Stimulated activated CD4-positive, alpha-beta T cell treated with anti-CD3 and anti-CD28 coated beads, Interleukin-4, amount 100 ng/mL, for 48 hours (primary cell): Measurements from ENCODE around the gene NCR3LG1.

Experiments used
- DNase-seq, 2 donors: peaks; one replicate each; pipeline ENCODE4 v3.0.0-alpha.2; 2020; ENCODE audit warnings: low read depth in 2 of 2

Gene NCR3LG1, protein sequence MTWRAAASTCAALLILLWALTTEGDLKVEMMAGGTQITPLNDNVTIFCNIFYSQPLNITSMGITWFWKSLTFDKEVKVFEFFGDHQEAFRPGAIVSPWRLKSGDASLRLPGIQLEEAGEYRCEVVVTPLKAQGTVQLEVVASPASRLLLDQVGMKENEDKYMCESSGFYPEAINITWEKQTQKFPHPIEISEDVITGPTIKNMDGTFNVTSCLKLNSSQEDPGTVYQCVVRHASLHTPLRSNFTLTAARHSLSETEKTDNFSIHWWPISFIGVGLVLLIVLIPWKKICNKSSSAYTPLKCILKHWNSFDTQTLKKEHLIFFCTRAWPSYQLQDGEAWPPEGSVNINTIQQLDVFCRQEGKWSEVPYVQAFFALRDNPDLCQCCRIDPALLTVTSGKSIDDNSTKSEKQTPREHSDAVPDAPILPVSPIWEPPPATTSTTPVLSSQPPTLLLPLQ

GRCh38 chr11:17351510-17352176, at the start of gene NCR3LG1:
Gene NCR3LG1 (plus strand): TSS chr11:17351800. CDS start chr11:17351970, 170 bp downstream.
- DNase-seq: peak in 1 of 2 donors; percentile 36

DNA sequence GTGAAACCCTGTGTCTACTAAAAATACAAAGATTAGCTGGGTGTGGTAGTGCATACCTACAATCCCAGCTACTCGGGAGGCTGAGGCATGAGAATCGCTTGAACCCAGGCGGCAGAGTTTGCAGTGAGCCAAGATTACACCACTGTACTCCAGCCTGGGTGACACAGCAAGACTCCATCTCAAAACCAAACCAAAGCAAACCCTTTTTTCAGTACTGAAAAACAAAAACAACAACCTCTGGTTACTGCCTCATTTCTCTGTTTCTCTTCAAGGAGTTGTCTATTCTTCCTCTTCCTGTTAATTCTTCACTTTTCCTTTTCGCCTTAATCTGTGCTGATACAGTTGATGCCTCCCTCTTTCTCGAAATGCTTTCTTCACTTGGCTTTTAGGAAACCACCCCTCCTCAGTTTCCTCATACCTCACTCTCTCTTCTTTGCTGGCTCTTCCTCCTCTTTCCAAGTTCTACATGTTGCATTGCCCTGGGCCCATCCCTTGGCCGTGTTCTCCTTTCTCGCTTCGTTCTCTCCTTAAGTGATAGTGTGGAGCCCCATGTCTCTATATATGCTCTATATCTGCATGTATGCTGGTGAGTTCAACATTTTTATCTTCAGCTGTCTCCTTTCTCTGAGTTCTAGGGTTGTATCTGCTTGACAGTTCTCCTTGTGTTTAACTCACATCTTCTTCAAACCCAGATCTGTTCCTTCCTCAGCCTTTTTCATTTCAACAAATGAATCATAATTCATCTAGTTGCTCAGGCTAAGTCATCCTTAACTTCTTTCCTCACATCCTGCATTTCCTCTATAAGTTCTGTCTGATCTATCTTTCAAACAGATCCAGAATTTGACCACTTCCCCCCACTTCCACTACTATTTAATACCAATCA, 38.0 kb upstream of the NCR3LG1 start:
- DNase-seq: no peak

DNA sequence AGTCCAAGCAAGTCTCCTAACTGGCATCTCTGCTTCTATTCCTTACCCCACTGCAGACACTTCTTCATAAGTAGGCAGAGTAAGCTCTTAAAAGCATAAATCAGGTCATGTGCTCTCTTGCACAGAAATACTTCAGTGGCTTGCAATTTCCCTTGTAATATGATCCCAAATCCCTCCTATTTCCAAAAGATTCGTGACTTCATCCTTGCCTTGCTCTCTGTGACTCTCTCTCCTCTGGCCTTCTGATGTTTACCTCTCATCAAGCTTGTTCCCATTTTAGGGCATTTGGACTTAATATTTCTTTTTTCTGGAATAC, 37.4 kb upstream of the NCR3LG1 start:
- DNase-seq: no peak

DNA sequence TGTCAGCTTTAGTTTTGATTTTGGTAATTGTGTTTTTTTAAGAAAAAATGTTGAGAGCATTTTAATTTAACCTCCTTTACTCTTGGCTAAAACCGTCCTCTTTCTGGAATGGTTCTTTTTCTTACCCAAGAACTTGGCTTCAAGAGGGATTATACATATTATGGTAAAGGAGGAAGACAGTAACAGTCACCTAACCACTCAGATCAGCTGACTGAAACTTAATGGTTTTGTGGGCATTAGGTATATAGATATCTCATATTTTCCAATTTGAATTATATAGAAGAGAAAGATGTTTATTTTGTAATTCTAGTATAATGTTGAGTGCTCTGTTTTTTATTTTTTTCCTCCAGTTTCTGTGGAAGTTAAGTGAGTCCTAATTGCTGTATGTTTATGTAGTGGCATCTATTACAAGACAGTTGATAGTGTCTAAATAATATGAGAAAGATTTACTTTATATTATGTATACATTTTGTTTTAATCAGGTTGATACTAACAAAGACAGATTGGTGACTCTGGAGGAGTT, 36.6 kb upstream of the NCR3LG1 start:
- no peak for DNase-seq

- DNase-seq: no peak
Observed at GRCh38 chr11:17328871-17329494, 22.6 kb upstream of the NCR3LG1 start.

DNA sequence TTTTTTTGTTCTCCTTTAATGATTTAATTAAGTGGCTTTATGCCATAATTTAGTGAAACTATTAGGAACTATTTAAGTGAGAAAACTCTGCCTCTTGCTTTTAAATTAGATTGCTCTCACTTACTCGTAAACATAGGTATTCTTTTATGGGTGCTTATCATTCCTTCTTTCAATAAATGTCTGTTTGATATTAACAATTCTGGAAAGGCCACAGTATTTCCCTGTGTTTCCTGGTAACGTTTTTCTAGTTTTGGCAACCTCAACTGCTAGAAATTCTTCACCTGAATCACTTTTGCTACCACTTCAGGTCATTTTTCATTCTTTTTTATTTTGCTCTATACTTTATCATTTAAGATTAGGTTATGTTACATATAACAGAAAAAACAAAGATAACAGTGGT, 19.9 kb upstream of the NCR3LG1 start:
- DNase-seq: no peak

DNA sequence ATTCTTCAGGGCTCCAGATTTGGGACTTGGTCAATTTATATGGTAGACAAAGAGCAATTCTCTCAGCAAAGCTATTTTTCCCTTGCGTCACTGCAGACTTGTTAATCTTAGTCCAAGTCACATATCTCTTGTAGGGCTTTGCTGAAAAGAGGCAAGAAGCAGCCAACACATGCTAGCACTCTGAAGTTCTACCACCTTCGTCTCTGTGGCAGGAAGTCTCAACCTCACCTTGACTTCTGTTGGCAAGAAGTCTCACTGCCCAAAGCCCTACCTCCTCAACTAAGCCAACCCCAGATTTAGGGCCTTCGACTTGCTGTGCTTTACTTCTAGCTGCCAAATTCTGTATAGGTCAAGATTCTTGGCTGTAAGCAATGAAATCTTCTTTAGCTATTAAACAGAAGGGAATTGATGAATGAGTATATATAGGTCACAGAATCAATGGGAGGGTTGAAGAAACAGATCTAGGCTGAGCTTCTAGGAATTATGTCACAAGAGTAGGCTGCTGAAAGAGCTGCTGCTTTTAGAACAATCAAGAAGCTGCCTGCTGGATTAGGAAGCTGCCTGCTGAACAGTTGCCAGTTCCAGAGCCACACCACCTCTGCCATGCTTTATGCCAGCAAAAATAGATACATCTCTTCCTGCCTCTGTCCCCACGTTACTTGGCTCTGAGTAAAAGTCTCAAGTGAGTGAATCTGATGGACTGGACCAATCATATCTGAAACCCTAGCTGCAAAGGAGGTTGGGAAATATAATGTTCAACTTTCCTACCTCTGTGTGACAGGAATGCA, 17.6 kb upstream of the NCR3LG1 start:
- DNase-seq: no peak

GRCh38 chr11:17343257-17343656, 8.3 kb upstream of the NCR3LG1 start:
- no peak for DNase-seq

DNA sequence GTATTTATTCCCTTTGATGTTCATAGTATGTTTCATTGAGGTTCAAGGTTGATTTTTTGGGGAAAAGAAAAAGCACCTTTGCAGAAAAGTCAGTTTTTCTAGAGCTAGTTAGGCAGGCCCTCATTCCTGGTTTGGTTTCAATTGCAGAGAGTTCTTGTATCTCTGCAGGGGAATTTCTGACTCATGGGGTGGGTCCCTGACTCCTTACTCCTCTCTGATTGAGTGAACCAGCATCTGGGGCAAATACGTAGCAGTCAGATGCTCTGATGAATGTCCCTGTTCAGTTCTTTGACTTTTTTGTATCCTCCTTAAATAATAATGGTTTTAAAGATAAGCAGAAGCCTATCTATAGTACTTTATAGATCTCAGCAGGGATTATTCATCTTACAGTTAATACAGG, 7.7 kb upstream of the NCR3LG1 start:
- peak; percentile 24 to 46 for DNase-seq

- no peak for DNase-seq
Observed at GRCh38 chr11:17347676-17348075, 3.9 kb upstream of the NCR3LG1 start.

- no peak for DNase-seq
Observed at GRCh38 chr11:17350455-17351171, 987 bp upstream of the NCR3LG1 start.

DNA sequence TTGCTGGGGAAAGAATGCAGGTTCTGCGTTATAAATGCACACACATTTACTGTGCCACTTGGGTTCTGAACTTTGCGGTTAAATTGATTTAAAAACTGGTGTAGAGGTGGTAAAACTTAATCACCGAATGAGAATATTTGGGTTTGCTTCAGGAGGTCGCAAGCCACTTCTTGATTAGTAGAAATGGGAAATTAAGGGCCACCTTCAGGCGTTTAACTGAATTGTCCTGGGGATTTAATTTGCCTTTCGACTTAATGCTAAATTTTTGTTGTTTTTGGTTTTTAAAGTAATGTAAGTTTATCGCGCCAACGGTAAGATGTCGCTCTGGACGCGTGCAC, 459 bp upstream of the NCR3LG1 start:
- DNase-seq: no peak

GRCh38 chr11:17352950-17353820, 1.6 kb downstream of the NCR3LG1 start:
- DNase-seq: peak; percentile 42 to 56

DNA sequence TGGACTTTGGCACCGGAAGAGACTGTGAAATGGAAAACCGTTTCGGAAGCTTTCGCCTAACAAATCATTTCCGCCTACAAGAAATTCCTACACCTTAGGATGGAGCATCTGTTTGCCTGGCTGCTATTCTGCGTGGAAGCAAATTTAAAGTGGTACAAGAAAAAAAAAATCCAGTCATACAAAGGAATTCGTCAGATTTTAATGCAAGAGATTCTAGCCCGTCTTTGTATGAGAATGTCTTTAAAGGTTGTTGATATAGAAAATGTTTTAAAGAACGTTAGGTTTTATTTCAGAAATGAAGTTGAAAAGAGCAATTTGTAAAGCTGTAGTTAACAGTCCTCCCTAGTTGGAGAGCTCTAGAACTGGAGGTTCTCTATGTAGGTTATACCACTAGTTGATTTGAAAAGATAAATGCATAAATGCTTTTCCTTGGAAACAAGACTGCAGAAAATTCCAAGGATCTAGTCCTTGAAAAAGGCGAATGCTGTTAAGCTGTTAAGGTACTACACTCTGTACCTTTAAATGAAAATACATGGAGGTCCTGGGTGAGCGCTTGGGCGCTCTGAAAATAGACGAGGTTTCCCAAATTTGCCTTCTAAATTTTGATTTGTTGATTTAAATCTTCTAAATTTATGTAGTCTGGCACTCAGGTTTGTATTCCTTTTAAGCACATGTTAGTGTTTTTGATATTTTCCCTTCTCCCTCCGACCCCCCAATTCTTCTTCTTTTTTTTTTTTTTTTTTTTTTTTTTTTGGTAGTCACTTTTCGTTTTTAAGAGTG, 2.4 kb downstream of the NCR3LG1 start:
- no peak for DNase-seq

DNA sequence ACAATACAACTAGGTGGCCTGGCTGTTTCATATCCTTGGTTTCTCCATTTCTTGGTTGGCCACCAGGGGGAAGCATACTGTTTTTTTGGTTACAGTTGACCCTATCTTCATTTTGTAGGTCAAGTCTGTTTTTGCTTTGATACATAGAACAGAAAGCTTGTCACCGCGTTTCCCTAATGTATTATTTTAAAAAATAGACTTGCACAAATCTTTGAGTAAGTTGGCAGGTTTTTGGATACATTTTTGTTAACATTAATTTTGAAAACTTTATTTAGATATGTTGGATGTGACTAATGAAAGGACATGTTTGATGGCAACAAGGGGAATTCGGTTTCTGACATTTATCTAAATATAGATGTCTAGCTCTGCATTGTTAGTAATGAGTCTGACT, 3.0 kb downstream of the NCR3LG1 start:
- DNase-seq: peak; percentile 49 to 67

GRCh38 chr11:17366495-17366894, 14.9 kb downstream of the NCR3LG1 start:
- DNase-seq: no peak

GRCh38 chr11:17368551-17368950, 17.0 kb downstream of the NCR3LG1 start:
- DNase-seq: no peak

GRCh38 chr11:17369094-17369493, 17.5 kb downstream of the NCR3LG1 start:
- DNase-seq: no peak
